ENCODE data around the gene ZP1. TPM values are rescaled to one million over a fixed set of nuclear protein-coding genes. Genes with fewer than 3 reads are reported as not detected.
"Not testable (repeated sequence)": the region's sequence is repeated elsewhere in the genome, so short reads cannot be mapped to it uniquely, and the experiment has no call there.

The ZP1 gene
- total RNA-seq, 6 experiments from 2014 or later: 0.13 to 0.30 (median 0.29) TPM; not detected in 3

GRCh38 chr11:60905551-60906113 lies 38.3 kb downstream of the ZP1 start:
- Mint-ChIP-seq H3K27me3 (ENCODE audit: insufficient read depth) (peaks cover 13% of the 10 kb centered on the region), H3K4me3 (peak overlapping the region; percentile 91), H3K27ac (peak overlapping the region; percentile 90), H3K9me3 (no peaks in the 10 kb centered on the region), H3K36me3 (ENCODE audit: low read depth) (no peaks in the 10 kb centered on the region), H3K4me1 (ENCODE audit: low read depth) (peaks cover 29% of the 10 kb centered on the region)
- DNase-seq: peak; percentile 48
- no peak for TF ChIP-seq CTCF (IDR thresholded peaks at IDR 0.05)

GRCh38 chr11:60906132-60906972 lies 39.0 kb downstream of the ZP1 start, which contains the start of gene PRPF19:
TSS of gene PRPF19 (minus strand) at chr11:60906585. CDS start at chr11:60906382, 203 bp downstream.
- DNase-seq: peak; percentile 97
- Mint-ChIP-seq H3K9me3 (no peaks in the 10 kb centered on the region), H3K36me3 (ENCODE audit: low read depth) (no peaks in the 10 kb centered on the region), H3K4me1 (ENCODE audit: low read depth) (peaks cover 29% of the 10 kb centered on the region), H3K4me3 (peak within 1 kb of the TSS; percentile 91), H3K27me3 (ENCODE audit: insufficient read depth) (peaks cover 13% of the 10 kb centered on the region), H3K27ac (peak within 1 kb of the TSS; percentile 90)
- TF ChIP-seq CTCF (IDR thresholded peaks at IDR 0.05): no peak

GRCh38 chr11:60908803-60909202 lies 41.5 kb downstream of the ZP1 start:
- H3K9me3 Mint-ChIP-seq: no peaks in the 10 kb centered on the region

DNA sequence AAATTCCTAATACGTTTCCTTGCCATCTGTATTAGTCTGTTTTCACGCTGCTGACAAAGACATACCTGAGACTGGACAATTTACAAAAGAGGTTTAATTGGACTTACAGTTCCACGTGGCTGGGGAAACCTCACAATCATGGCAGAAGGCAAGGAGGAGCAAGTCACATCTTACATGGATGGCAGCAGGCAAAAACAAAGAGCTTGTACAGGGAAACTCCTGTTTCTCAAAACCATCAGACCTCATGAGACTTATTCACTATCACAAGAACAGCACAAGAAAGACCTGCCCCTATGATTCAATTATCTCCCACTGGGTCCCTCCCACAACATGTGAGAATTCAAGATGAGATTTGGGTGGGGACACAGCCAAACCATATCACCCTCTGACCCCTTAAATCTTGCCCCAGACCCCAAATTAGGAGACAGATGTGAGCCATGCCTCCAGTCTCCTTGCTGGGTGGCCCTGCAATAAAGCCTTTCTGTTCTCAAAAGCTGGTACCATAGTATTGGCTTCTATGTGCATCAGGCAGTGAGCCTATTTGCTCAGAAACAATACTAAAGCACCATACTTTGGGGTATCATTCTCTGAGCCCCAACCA lies 42.4 kb downstream of the ZP1 start:
- Mint-ChIP-seq H3K4me1 (ENCODE audit: low read depth) (peaks cover 36% of the 10 kb centered on the region), H3K27me3 (ENCODE audit: insufficient read depth) (peaks cover 15% of the 10 kb centered on the region)
- H3K9me3 Mint-ChIP-seq; DNase-seq; H3K4me3 Mint-ChIP-seq; H3K36me3 Mint-ChIP-seq (ENCODE audit: low read depth); H3K27ac Mint-ChIP-seq: not testable (repeated sequence)

More at GRCh38 chr11:60908803-60909202, 41.5 kb downstream of the ZP1 start:
- Mint-ChIP-seq H3K27ac (no peak overlapping the region), H3K27me3 (ENCODE audit: insufficient read depth) (peaks cover 13% of the 10 kb centered on the region), H3K4me1 (ENCODE audit: low read depth) (peaks cover 40% of the 10 kb centered on the region), H3K4me3 (no peak overlapping the region), H3K36me3 (ENCODE audit: low read depth) (no peaks in the 10 kb centered on the region)
- no peak for DNase-seq
- no peak for TF ChIP-seq CTCF (IDR thresholded peaks at IDR 0.05)

DNA sequence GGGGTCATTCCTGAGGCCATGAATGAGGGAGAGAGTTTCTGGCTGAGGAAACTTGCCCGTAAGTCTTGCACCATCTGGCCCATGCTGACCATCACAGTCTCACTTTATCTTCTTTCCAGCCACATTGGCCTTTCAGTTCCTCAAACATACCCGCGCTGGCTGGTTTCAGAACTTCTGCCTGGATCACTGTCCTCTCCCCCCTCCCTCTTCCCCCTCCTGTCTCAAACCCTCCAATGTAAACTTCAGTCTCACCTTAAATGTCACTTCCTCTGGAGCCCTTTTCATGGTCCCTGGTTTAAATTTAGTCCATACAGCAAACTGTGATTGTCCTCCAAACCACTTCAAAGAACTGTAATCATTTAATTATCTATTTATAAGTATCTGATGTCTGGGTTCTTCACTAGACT lies 42.9 kb downstream of the ZP1 start:
- no peak overlapping the region for H3K27ac Mint-ChIP-seq
- H3K36me3 Mint-ChIP-seq (ENCODE audit: low read depth): no peaks in the 10 kb centered on the region
- H3K9me3 Mint-ChIP-seq: no peaks in the 10 kb centered on the region
- no peak for DNase-seq
- no peak overlapping the region for H3K4me3 Mint-ChIP-seq
- no peak for TF ChIP-seq CTCF (IDR thresholded peaks at IDR 0.05)
- peaks cover 15% of the 10 kb centered on the region for H3K27me3 Mint-ChIP-seq (ENCODE audit: insufficient read depth)
- H3K4me1 Mint-ChIP-seq (ENCODE audit: low read depth): peaks cover 36% of the 10 kb centered on the region

Data from HFFc6 (cell line).